Lower leg skin (tissue), 3 donors: Measurements from ENCODE around the gene G0S2.

Source experiments
- POLR2A ChIP-seq, 2 donors: fragments of 450-650 bp; IDR thresholded peaks; one replicate each; pipeline ENCODE4 v1.6.1; 2016 to 2017; ENCODE audit warnings: antibody characterized with exemption in 2 of 2, mild to moderate bottlenecking in 1 of 2, moderate library complexity in 1 of 2
- TF ChIP-seq, protein P1 (sequence below), 3 donors: fragments of 450-650 bp; IDR thresholded peaks; one replicate each; pipeline ENCODE4 v1.5.1; 2016; ENCODE audit warnings: antibody characterized with exemption in 3 of 3, mild to moderate bottlenecking in 3 of 3, moderate library complexity in 2 of 3

- TF ChIP-seq, protein P1, sequence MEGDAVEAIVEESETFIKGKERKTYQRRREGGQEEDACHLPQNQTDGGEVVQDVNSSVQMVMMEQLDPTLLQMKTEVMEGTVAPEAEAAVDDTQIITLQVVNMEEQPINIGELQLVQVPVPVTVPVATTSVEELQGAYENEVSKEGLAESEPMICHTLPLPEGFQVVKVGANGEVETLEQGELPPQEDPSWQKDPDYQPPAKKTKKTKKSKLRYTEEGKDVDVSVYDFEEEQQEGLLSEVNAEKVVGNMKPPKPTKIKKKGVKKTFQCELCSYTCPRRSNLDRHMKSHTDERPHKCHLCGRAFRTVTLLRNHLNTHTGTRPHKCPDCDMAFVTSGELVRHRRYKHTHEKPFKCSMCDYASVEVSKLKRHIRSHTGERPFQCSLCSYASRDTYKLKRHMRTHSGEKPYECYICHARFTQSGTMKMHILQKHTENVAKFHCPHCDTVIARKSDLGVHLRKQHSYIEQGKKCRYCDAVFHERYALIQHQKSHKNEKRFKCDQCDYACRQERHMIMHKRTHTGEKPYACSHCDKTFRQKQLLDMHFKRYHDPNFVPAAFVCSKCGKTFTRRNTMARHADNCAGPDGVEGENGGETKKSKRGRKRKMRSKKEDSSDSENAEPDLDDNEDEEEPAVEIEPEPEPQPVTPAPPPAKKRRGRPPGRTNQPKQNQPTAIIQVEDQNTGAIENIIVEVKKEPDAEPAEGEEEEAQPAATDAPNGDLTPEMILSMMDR (IDR thresholded peaks at IDR 0.05) = no peak
- TF ChIP-seq POLR2A (IDR thresholded peaks at IDR 0.05) = no peak
Observed at GRCh38 chr1:209714338-209714737, 39.1 kb downstream of the G0S2 start.
